GM12878 (cell line): ENCODE data around the gene GOLGA8K. TPM values are rescaled to one million over a fixed set of nuclear protein-coding genes. Genes with fewer than 3 reads are reported as not detected.
"Not testable (repeated sequence)": the region's sequence is repeated elsewhere in the genome, so short reads cannot be mapped to it uniquely, and the experiment has no call there.

Experiments used
- ATAC-seq: fragments of 200-7000 bp; cut with Tn5 transposase; 3 replicates; pipeline ENCODE4 v1.9.1; 2020; ENCODE audit warnings: mild to moderate bottlenecking, moderate library complexity
- BruUV-seq: library from RNA; stranded (reverse); fragments of 400-500 nt; replicated peaks from 2 replicates; lab custom pipeline; 2021; lab: Mats Ljungman, UMichigan
- CTCF ChIA-PET: fragments of 300-600 bp; sonication (Branson Sonifier 250); formaldehyde crosslinking; extraction: SDS; loops from one replicate; lab custom pipeline; 2021; ENCODE audit warnings: inconsistent platforms; lab: Yijun Ruan, JAX
- POLR2A ChIA-PET: fragments of 350-600 bp; formaldehyde crosslinking; extraction: SDS; loops from one replicate; lab custom pipeline; 2021; ENCODE audit warnings: inconsistent platforms; lab: Charles Lee
- RAD21 ChIA-PET: fragments of 300-600 bp; sonication (Branson Sonifier 250); formaldehyde crosslinking; loops from one replicate; lab custom pipeline; 2023; ENCODE audit warnings: antibody characterized with exemption; ENCODE audit not compliant: unreplicated experiment; lab: Charles Lee
- SMC1A ChIA-PET: fragments of 300-600 bp; sonication (Branson Sonifier 250); formaldehyde crosslinking; loops from one replicate; lab custom pipeline; 2023; ENCODE audit not compliant: unreplicated experiment, uncharacterized antibody; lab: Charles Lee
- DNase-seq: peaks from one replicate; pipeline ENCODE4 v3.0.0-alpha.2; 2011; ENCODE audit warnings: low read depth, low spot score
- FAIRE-seq: peaks from 3 replicates; lab custom pipeline; 2011; peaks lifted over from hg19 to GRCh38; lab: Jason Lieb, UNC
- H2AFZ ChIP-seq: 2 replicates; pipeline ENCODE4 v1.6.0; 2011; ENCODE audit warnings: low read depth, low read length, control low read depth; ENCODE audit not compliant: control insufficient read depth
- H3K27ac ChIP-seq: 2 replicates; pipeline ENCODE4 v1.5.1; 2011; ENCODE audit warnings: control low read depth; ENCODE audit not compliant: control insufficient read depth, insufficient read depth
- H3K27me3 ChIP-seq, 2 experiments: replicated peaks in 1 of 2; 2 replicates each; pipeline versions ENCODE4 v1.6.0 to v1.6.1; 2011; ENCODE audit warnings: low read length in 1 of 2; ENCODE audit not compliant: control insufficient read depth in 2 of 2, insufficient read depth in 2 of 2
- H3K36me3 ChIP-seq, 2 experiments: 2 replicates each; pipeline ENCODE4 v1.5.1; 2011; ENCODE audit warnings: low read length in 1 of 2; ENCODE audit not compliant: control insufficient read depth in 2 of 2, insufficient read depth in 2 of 2
- H3K4me1 ChIP-seq: 2 replicates; pipeline ENCODE4 v1.6.1; 2011; ENCODE audit warnings: mild to moderate bottlenecking, low read length, moderate library complexity, mixed read lengths; ENCODE audit not compliant: control insufficient read depth, insufficient read depth
- H3K4me2 ChIP-seq: 2 replicates; pipeline ENCODE4 v1.6.0; 2011; ENCODE audit warnings: control low read depth; ENCODE audit not compliant: control insufficient read depth, insufficient read depth
- H3K4me3 ChIP-seq: fragments of 200-600 bp; sonication (generic); 2 replicates; pipeline ENCODE4 v1.5.1; 2016
- H3K79me2 ChIP-seq: 2 replicates; pipeline ENCODE4 v1.6.0; 2011; ENCODE audit warnings: low read length; ENCODE audit not compliant: control insufficient read depth, insufficient read depth
- H3K9ac ChIP-seq: 2 replicates; pipeline ENCODE4 v1.8.0; 2011; ENCODE audit warnings: low read length, control low read depth, mixed read lengths; ENCODE audit not compliant: control insufficient read depth, insufficient read depth
- H3K9me3 ChIP-seq: replicated peaks from 3 replicates; pipeline ENCODE4 v1.5.1; 2011; ENCODE audit warnings: mild to moderate bottlenecking, low read length; ENCODE audit not compliant: control insufficient read depth, insufficient read depth
- H4K20me1 ChIP-seq: 2 replicates; pipeline ENCODE4 v1.6.0; 2011; ENCODE audit not compliant: control insufficient read depth, insufficient read depth
- WGBS: methylation state at CpG from one replicate; pipeline ENCODE4 v1.1.6; 2016; ENCODE audit warnings: low lambda C conversion rate; ENCODE audit not compliant: insufficient replicate concordance, insufficient coverage; ENCODE audit errors: missing lambda C conversion rate; 5-methylcytosine and 5-hydroxymethylcytosine counted together
- in situ Hi-C: fragments of 300-500 bp; cut with MboI; formaldehyde crosslinking; loops from 9 replicates; pipeline ENCODE4 v1.14.3; 2018; ENCODE audit warnings: mixed read lengths
- intact Hi-C: fragments of 100-400 bp; cut with micrococcal nuclease; formaldehyde crosslinking; loops from one replicate; pipeline ENCODE4 v1.14.2; 2022; ENCODE audit not compliant: unreplicated experiment
- polyA plus RNA-seq, 11 experiments: library from polyadenylated mRNA; depleted of rRNA in 4 of 11; unstranded in 6 of 11; stranded (reverse) in 5 of 11; fragments of >200 nt; fragmentation: Nextera tagmentation in 4 of 11; fragmentation: Illumina TruSeq in 1 of 11; extraction: Ambion mirVana in 4 of 11; extraction: Trizol in 1 of 11; gene quantifications; 1 replicate in 1 of 11; 2 replicates in 10 of 11; pipeline versions ENCODE4 v1.2.1 to v1.2.3, GENCODE V29; 2011 to 2016; ENCODE audit warnings: inconsistent platforms in 2 of 11, missing spikeins in 2 of 11, low read depth in 1 of 11
- total RNA-seq, 4 experiments: library from RNA; depleted of rRNA in 3 of 4; stranded (reverse); fragments of >200 nt in 3 of 4; fragmentation: Illumina TruSeq in 1 of 4; extraction: Trizol in 1 of 4; gene quantifications; 2 replicates each; pipeline versions ENCODE4 v1.2.1 to v1.2.3, GENCODE V29; 2013 to 2021

The GOLGA8K gene
- total and polyA plus RNA-seq, 10 of the 15 experiments (the other 5 are each of a cell fraction or from before 2014, with no cell fraction given) = 0.14 TPM; not detected in 9

DNA sequence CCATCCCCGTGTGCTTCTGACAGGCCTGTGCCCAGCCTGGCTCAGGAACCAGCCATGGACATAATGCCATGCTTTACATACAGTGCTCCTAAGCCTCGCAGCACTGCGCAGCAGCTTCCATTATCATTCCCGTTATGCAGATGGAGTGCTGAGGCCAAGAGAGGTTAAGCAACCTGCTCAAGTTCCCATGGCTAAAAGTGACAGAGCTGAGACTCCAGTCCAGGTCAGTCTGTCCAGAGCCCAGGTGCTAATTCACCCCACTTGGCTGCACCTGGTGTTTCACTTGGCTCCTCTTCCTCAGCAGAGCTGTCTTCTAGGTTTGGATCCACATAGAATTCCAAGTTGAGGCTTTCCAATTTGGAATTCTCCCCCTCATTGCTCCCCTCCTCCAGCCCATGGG lies 41.4 kb downstream of the GOLGA8K start:
- H4K20me1 ChIP-seq, H3K79me2 ChIP-seq, ATAC-seq, DNase-seq, POLR2A ChIA-PET, RAD21 ChIA-PET, FAIRE-seq, intact Hi-C loops, BruUV-seq, in situ Hi-C loops, H3K9ac ChIP-seq, H2AFZ ChIP-seq, SMC1A ChIA-PET, H3K9me3 ChIP-seq, H3K27ac ChIP-seq, H3K4me2 ChIP-seq, H3K27me3 ChIP-seq, H3K4me3 ChIP-seq, H3K4me1 ChIP-seq, H3K36me3 ChIP-seq, CTCF ChIA-PET: not testable (repeated sequence)
- WGBS = no CpG with 5 or more reads among the region's 4 CpGs

DNA sequence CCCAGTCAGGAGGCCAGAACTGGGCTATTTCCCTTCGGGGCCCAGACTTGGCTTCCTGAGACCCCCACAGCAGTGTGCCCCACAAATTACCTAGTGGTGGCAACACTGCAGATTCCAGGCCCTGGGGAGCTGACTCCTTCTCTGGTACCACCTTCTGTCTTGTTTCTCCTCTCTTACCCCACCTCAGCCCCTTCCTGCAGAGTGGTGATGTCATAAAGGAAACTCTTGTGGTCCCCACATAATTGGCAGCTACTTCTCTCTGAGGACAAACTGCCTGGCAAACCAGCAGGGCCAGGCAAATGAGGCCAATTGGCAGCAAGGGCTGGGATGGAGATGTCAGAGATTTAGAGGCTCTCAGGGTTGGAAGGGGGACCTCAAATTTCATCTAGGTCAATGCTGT lies 44.6 kb downstream of the GOLGA8K start:
- FAIRE-seq, CTCF ChIA-PET, DNase-seq, BruUV-seq, H3K9ac ChIP-seq, H2AFZ ChIP-seq, intact Hi-C loops, H3K27ac ChIP-seq, H3K9me3 ChIP-seq, H3K4me3 ChIP-seq, SMC1A ChIA-PET, H3K4me2 ChIP-seq, ATAC-seq, RAD21 ChIA-PET, in situ Hi-C loops, H3K79me2 ChIP-seq, H4K20me1 ChIP-seq, H3K36me3 ChIP-seq, POLR2A ChIA-PET, H3K4me1 ChIP-seq, H3K27me3 ChIP-seq: not testable (repeated sequence)
- WGBS = no CpG with 5 or more reads among the region's 1 CpG

DNA sequence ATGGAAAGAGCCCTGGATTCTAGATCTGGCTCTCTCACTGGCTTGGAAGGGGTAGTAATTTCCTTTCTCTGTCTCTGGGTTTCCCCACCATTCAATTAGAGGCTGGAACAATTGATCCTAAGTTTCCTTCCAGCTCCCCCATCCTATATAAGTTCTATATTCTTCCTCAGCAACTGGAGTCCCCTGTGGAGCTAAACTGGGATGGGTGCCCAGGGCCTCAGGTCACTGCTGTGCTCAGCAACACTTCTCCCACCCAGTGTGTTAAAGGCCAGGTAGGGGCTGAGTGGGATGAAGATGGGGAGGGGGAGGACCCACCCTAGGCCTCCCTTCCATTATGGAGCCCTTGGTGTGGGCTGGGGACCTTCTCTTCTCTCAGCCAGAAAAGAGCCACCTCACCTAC lies 46.2 kb downstream of the GOLGA8K start:
- FAIRE-seq, CTCF ChIA-PET, in situ Hi-C loops: not testable (repeated sequence)

DNA sequence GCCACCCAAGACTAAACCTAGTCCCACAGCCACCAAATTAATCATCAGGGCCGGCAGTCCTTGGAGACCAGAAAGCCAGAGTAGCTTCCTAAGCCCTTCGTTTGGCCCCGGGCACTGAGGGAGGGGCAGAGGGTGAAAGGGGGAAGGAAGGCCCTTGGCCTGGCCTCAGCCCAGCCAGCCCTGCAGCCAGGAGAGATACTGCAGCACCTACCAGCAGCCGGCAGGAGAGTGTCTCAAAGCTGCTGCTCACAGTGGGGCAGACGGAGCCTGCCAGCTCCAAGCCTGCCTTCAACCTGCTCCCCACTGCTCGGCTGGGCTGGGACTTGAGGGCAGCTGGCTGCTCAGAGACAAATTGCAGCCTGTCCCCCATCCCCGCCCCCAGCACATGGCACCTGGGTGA lies 50.3 kb downstream of the GOLGA8K start:
- intact Hi-C loops = not testable (repeated sequence)

More for the DNA sequence above, 46.2 kb downstream of the GOLGA8K start:
- H3K36me3 ChIP-seq, POLR2A ChIA-PET, H3K79me2 ChIP-seq, H3K4me3 ChIP-seq, H3K9me3 ChIP-seq, SMC1A ChIA-PET, RAD21 ChIA-PET, intact Hi-C loops, H2AFZ ChIP-seq, BruUV-seq, H3K27me3 ChIP-seq, H3K9ac ChIP-seq, H4K20me1 ChIP-seq, DNase-seq, H3K27ac ChIP-seq, H3K4me1 ChIP-seq, ATAC-seq, H3K4me2 ChIP-seq: not testable (repeated sequence)

More for the DNA sequence above, 50.3 kb downstream of the GOLGA8K start:
- FAIRE-seq, H3K4me3 ChIP-seq, SMC1A ChIA-PET, DNase-seq, H2AFZ ChIP-seq, in situ Hi-C loops, ATAC-seq, H3K27ac ChIP-seq, RAD21 ChIA-PET, H3K4me1 ChIP-seq, H4K20me1 ChIP-seq, H3K36me3 ChIP-seq, CTCF ChIA-PET, H3K27me3 ChIP-seq, BruUV-seq, POLR2A ChIA-PET, H3K79me2 ChIP-seq, H3K9me3 ChIP-seq, H3K9ac ChIP-seq, H3K4me2 ChIP-seq: not testable (repeated sequence)
- no CpG with 5 or more reads among the region's 7 CpGs for WGBS
